ENCODE data around the gene SENP2. TPM values are rescaled to one million over a fixed set of nuclear protein-coding genes. Genes with fewer than 3 reads are reported as not detected.

Gene SENP2
- polyA plus RNA-seq, 1 donor (not counting 4 experiments of a cell fraction or from before 2014, with no cell fraction given), result 12.6 TPM

DNA sequence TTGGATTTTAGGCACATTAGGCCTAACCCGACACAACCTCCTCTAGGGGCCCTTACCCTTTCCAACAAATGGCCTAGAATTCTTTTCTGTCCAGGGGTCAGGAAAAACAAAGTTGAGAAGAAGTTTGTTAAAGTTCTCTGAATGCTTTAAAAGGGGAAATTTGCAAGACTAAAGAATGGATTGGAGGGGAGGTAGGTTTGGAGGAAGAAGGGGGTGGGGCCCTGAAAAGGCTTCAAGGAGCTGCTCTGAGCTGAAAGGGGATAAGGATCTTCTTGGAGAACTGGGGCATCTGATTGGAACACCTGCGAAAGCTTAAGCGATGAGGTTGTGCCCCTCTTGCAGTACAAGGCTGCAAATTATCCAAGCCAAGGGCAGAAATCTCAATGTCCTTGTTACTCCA, 3.9 kb upstream of the SENP2 start:
- no peak overlapping the region for H3K27ac ChIP-seq (ENCODE audit: control insufficient read depth, insufficient read depth, low read length)
- H3K9me1 ChIP-seq (ENCODE audit: control insufficient read depth, extremely low read depth, insufficient read depth, low read length), result no peaks in the 10 kb centered on the region
- FAIRE-seq (no peak), DNase-seq (ENCODE audit: low read depth, low spot score) (no peak)
- no peaks in the 10 kb centered on the region for H3K9me3 ChIP-seq (ENCODE audit: control insufficient read depth, low read depth, low read length)
- no peak overlapping the region for H3K4me3 ChIP-seq (ENCODE audit: control insufficient read depth in 2 of 3, extremely low read depth in 1 of 3, insufficient read depth in 2 of 3, low read depth in 1 of 3, low read length in 3 of 3)
- peaks cover 8% of the 10 kb centered on the region for H3K79me2 ChIP-seq (ENCODE audit: control insufficient read depth, insufficient read depth, low read length)
- H3K9ac ChIP-seq (ENCODE audit: control insufficient read depth, extremely low read depth, insufficient read depth, low read length), result no peak overlapping the region
- TF ChIP-seq, protein P1, sequence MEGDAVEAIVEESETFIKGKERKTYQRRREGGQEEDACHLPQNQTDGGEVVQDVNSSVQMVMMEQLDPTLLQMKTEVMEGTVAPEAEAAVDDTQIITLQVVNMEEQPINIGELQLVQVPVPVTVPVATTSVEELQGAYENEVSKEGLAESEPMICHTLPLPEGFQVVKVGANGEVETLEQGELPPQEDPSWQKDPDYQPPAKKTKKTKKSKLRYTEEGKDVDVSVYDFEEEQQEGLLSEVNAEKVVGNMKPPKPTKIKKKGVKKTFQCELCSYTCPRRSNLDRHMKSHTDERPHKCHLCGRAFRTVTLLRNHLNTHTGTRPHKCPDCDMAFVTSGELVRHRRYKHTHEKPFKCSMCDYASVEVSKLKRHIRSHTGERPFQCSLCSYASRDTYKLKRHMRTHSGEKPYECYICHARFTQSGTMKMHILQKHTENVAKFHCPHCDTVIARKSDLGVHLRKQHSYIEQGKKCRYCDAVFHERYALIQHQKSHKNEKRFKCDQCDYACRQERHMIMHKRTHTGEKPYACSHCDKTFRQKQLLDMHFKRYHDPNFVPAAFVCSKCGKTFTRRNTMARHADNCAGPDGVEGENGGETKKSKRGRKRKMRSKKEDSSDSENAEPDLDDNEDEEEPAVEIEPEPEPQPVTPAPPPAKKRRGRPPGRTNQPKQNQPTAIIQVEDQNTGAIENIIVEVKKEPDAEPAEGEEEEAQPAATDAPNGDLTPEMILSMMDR (optimal IDR thresholded peaks at IDR 0.05 in 1 of 3, IDR thresholded peaks at IDR 0.05 in 1 of 3, conservative IDR thresholded peaks at IDR 0.05 in 1 of 3; ENCODE audit: extremely low read depth in 1 of 3, insufficient read depth in 2 of 3, low read length in 3 of 3), result no peak
- no peak for TF ChIP-seq EZH2 (IDR thresholded peaks at IDR 0.05; ENCODE audit: low read length)
- no peak overlapping the region for H3K4me2 ChIP-seq (ENCODE audit: control insufficient read depth, extremely low read depth, insufficient read depth, low read depth, low read length)
- H3K4me1 ChIP-seq (ENCODE audit: control insufficient read depth, extremely low read depth, insufficient read depth, low read length), result peaks cover 12% of the 10 kb centered on the region
- dilution Hi-C loops (cut with MboI; ENCODE audit: extremely low pct_ligation_motif_present, low sequenced_read_pairs), result no loop called here
- no peaks in the 10 kb centered on the region for H3K27me3 ChIP-seq (ENCODE audit: control insufficient read depth, extremely low read depth, insufficient read depth, low read length)
- no peak overlapping the region for H2AFZ ChIP-seq (ENCODE audit: control insufficient read depth, low read length)
- no peaks in the 10 kb centered on the region for H4K20me1 ChIP-seq (ENCODE audit: control insufficient read depth, extremely low read depth, insufficient read depth, low read length)
- no peaks in the 10 kb centered on the region for H3K36me3 ChIP-seq (ENCODE audit: control insufficient read depth in 2 of 2, extremely low read depth in 1 of 2, insufficient read depth in 2 of 2, low read length in 2 of 2)

DNA sequence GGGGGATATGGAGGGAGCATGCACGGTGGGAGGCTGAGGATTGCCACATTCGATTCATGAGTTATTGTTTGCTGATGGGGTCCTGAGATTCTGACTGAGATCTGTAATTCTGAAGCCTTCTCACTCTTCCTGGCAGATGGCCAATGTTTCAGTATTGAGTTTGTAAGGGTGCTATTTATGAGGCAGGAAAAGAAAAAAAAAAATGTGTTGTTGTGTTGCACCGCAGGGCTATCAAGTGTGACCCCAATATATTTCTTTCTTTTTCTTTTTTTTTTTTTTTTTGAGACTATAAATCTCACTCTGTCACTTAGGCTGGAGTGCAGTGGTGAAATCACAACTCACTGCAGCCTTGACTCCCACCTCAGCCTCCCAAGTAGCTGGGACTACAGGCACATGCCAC, 3.2 kb upstream of the SENP2 start:
- H3K4me2 ChIP-seq (ENCODE audit: control insufficient read depth, extremely low read depth, insufficient read depth, low read depth, low read length), result no peak overlapping the region
- H3K4me3 ChIP-seq (ENCODE audit: control insufficient read depth in 2 of 3, extremely low read depth in 1 of 3, insufficient read depth in 2 of 3, low read depth in 1 of 3, low read length in 3 of 3), result no peak overlapping the region
- no peak overlapping the region for H3K27ac ChIP-seq (ENCODE audit: control insufficient read depth, insufficient read depth, low read length)
- dilution Hi-C loops (cut with MboI; ENCODE audit: extremely low pct_ligation_motif_present, low sequenced_read_pairs), result no loop called here
- DNase-seq (ENCODE audit: low read depth, low spot score) (no peak), FAIRE-seq (no peak)
- no peaks in the 10 kb centered on the region for H3K9me1 ChIP-seq (ENCODE audit: control insufficient read depth, extremely low read depth, insufficient read depth, low read length)
- no peak overlapping the region for H2AFZ ChIP-seq (ENCODE audit: control insufficient read depth, low read length)
- no peaks in the 10 kb centered on the region for H3K9me3 ChIP-seq (ENCODE audit: control insufficient read depth, low read depth, low read length)
- TF ChIP-seq, protein P1 (optimal IDR thresholded peaks at IDR 0.05 in 1 of 3, IDR thresholded peaks at IDR 0.05 in 1 of 3, conservative IDR thresholded peaks at IDR 0.05 in 1 of 3; ENCODE audit: extremely low read depth in 1 of 3, insufficient read depth in 2 of 3, low read length in 3 of 3), result no peak
- no peak for TF ChIP-seq EZH2 (IDR thresholded peaks at IDR 0.05; ENCODE audit: low read length)
- H3K9ac ChIP-seq (ENCODE audit: control insufficient read depth, extremely low read depth, insufficient read depth, low read length), result no peak overlapping the region
- peaks cover 12% of the 10 kb centered on the region for H3K4me1 ChIP-seq (ENCODE audit: control insufficient read depth, extremely low read depth, insufficient read depth, low read length)
- no peaks in the 10 kb centered on the region for H3K27me3 ChIP-seq (ENCODE audit: control insufficient read depth, extremely low read depth, insufficient read depth, low read length)
- peaks cover 10% of the 10 kb centered on the region for H3K79me2 ChIP-seq (ENCODE audit: control insufficient read depth, insufficient read depth, low read length)
- no peaks in the 10 kb centered on the region for H4K20me1 ChIP-seq (ENCODE audit: control insufficient read depth, extremely low read depth, insufficient read depth, low read length)
- H3K36me3 ChIP-seq (ENCODE audit: control insufficient read depth in 2 of 2, extremely low read depth in 1 of 2, insufficient read depth in 2 of 2, low read length in 2 of 2), result no peaks in the 10 kb centered on the region
